Spinal cord (tissue), 10 donors: ENCODE measurements around the gene NHP2. TPM values are rescaled to one million over a fixed set of nuclear protein-coding genes. Genes with fewer than 3 reads are reported as not detected.

Source experiments
- DNase-seq, 6 donors: peaks; one replicate each; pipeline versions ENCODE4 v3.0.0 to v3.0.0-alpha.2; 2013 to 2015; ENCODE audit warnings: low spot score in 6 of 6, low read depth in 4 of 6
- H3K27ac ChIP-seq: one replicate; pipeline ENCODE4 v1.5.1; 2013; ENCODE audit warnings: low read depth, low read length, control low read depth
- H3K27me3 ChIP-seq: one replicate; pipeline ENCODE4 v1.6.1; 2013; ENCODE audit warnings: low read length; ENCODE audit not compliant: control insufficient read depth, insufficient read depth
- H3K36me3 ChIP-seq: one replicate; pipeline ENCODE4 v1.6.1; 2013; ENCODE audit warnings: low read length; ENCODE audit not compliant: control insufficient read depth, insufficient read depth
- H3K4me1 ChIP-seq: one replicate; pipeline ENCODE4 v1.6.1; 2013; ENCODE audit warnings: low read length; ENCODE audit not compliant: control insufficient read depth, insufficient read depth
- H3K4me3 ChIP-seq: one replicate; pipeline ENCODE4 v1.5.1; 2013; ENCODE audit warnings: low read depth, low read length, control low read depth
- H3K9me3 ChIP-seq: one replicate; pipeline ENCODE4 v1.6.1; 2013; ENCODE audit warnings: low read length; ENCODE audit not compliant: control insufficient read depth, insufficient read depth
- WGBS: methylation state at CpG from one replicate; pipeline ENCODE4 v1.1.5; 2013; ENCODE audit warnings: missing lambda C conversion rate; ENCODE audit not compliant: insufficient coverage; 5-methylcytosine and 5-hydroxymethylcytosine counted together
- polyA plus RNA-seq, 2 donors: library from polyadenylated mRNA; unstranded; fragments of 120-200 nt; gene quantifications; one replicate each; pipeline ENCODE4 v1.2.1, GENCODE V29; 2013; ENCODE audit not compliant: insufficient read length in 2 of 2
- total RNA-seq, 2 donors: library from RNA; depleted of rRNA in 1 of 2; stranded (reverse); fragments of 120-200 nt in 1 of 2; fragments of >200 nt in 1 of 2; gene quantifications; one replicate each; pipeline versions ENCODE4 v1.2.3 to v1.2.4, GENCODE V29; 2013 to 2014
- donor health status: healthy.

The NHP2 gene
- total and polyA plus RNA-seq, 4 donors: 58.5 to 155 (median 134) TPM

GRCh38 chr5:178126556-178126955, 27.1 kb downstream of the NHP2 start:
- Histone ChIP-seq H3K36me3 (peaks cover 28% of the 10 kb centered on the region), H3K4me1 (peaks cover 13% of the 10 kb centered on the region), H3K27me3 (no peaks in the 10 kb centered on the region), H3K27ac (no peak overlapping the region), H3K9me3 (no peaks in the 10 kb centered on the region), H3K4me3 (no peak overlapping the region)
- no peak for DNase-seq
- WGBS: no CpG with 5 or more reads among the region's 3 CpGs

GRCh38 chr5:178125253-178125906, 28.3 kb downstream of the NHP2 start:
- Histone ChIP-seq H3K27ac (no peak overlapping the region), H3K27me3 (no peaks in the 10 kb centered on the region), H3K36me3 (peaks cover 39% of the 10 kb centered on the region), H3K9me3 (no peaks in the 10 kb centered on the region), H3K4me1 (peaks cover 25% of the 10 kb centered on the region), H3K4me3 (no peak overlapping the region)
- no peak for DNase-seq
- WGBS: 90% methylated on average over 6 of the region's 10 CpGs

GRCh38 chr5:178123966-178124925, 29.4 kb downstream of the NHP2 start:
- H3K27me3 ChIP-seq: no peaks in the 10 kb centered on the region
- no peaks in the 10 kb centered on the region for H3K9me3 ChIP-seq
- no peak overlapping the region for H3K27ac ChIP-seq
- H3K4me1 ChIP-seq: peaks cover 19% of the 10 kb centered on the region
- no peak overlapping the region for H3K4me3 ChIP-seq
- H3K36me3 ChIP-seq: peaks cover 49% of the 10 kb centered on the region
- WGBS: 83% methylated on average over 14 of the region's 18 CpGs
- DNase-seq: no peak

GRCh38 chr5:178123094-178123965, 30.4 kb downstream of the NHP2 start:
- H3K27ac ChIP-seq: no peak overlapping the region

GRCh38 chr5:178122346-178122745, 31.3 kb downstream of the NHP2 start:
- Histone ChIP-seq H3K4me1 (peaks cover 19% of the 10 kb centered on the region), H3K36me3 (peaks cover 49% of the 10 kb centered on the region), H3K4me3 (no peak overlapping the region), H3K9me3 (no peaks in the 10 kb centered on the region), H3K27me3 (no peaks in the 10 kb centered on the region), H3K27ac (no peak overlapping the region)
- 55% methylated on average over 4 of the region's 5 CpGs for WGBS
- no peak for DNase-seq

More at GRCh38 chr5:178123094-178123965, 30.4 kb downstream of the NHP2 start:
- no peaks in the 10 kb centered on the region for H3K9me3 ChIP-seq
- H3K4me3 ChIP-seq: no peak overlapping the region
- DNase-seq: no peak
- peaks cover 49% of the 10 kb centered on the region for H3K36me3 ChIP-seq
- no peaks in the 10 kb centered on the region for H3K27me3 ChIP-seq
- 97% methylated on average over 11 of the region's 13 CpGs for WGBS
- peaks cover 19% of the 10 kb centered on the region for H3K4me1 ChIP-seq

GRCh38 chr5:178121391-178122276, 32.1 kb downstream of the NHP2 start:
- no peak for DNase-seq
- no peak overlapping the region for H3K27ac ChIP-seq
- H3K27me3 ChIP-seq: peaks cover 2% of the 10 kb centered on the region
- no peak overlapping the region for H3K4me3 ChIP-seq
- H3K36me3 ChIP-seq: peaks cover 49% of the 10 kb centered on the region
- peaks cover 21% of the 10 kb centered on the region for H3K4me1 ChIP-seq
- 83% methylated on average over 38 of the region's 38 CpGs for WGBS
- no peaks in the 10 kb centered on the region for H3K9me3 ChIP-seq

GRCh38 chr5:178120607-178121357, 32.9 kb downstream of the NHP2 start:
- DNase-seq: peak in 2 of 6 donors; percentile 72 to 83
- H3K36me3 ChIP-seq: peaks cover 49% of the 10 kb centered on the region
- peaks cover 7% of the 10 kb centered on the region for H3K27me3 ChIP-seq
- H3K4me3 ChIP-seq: no peak overlapping the region
- no peaks in the 10 kb centered on the region for H3K9me3 ChIP-seq
- H3K4me1 ChIP-seq: peaks cover 30% of the 10 kb centered on the region
- no peak overlapping the region for H3K27ac ChIP-seq
- 43% methylated on average over 28 of the region's 29 CpGs for WGBS

- DNase-seq: no peak
- no peak overlapping the region for H3K4me3 ChIP-seq
- no peak overlapping the region for H3K27ac ChIP-seq
- H3K4me1 ChIP-seq: peaks cover 35% of the 10 kb centered on the region
- peaks cover 12% of the 10 kb centered on the region for H3K27me3 ChIP-seq
- H3K9me3 ChIP-seq: no peaks in the 10 kb centered on the region
- 88% methylated on average over 27 of the region's 27 CpGs for WGBS
- peaks cover 49% of the 10 kb centered on the region for H3K36me3 ChIP-seq
Observed at GRCh38 chr5:178119915-178120606, 33.6 kb downstream of the NHP2 start.
